K562 (cell line): ENCODE data around the gene TRIM36. TPM values are rescaled to one million over a fixed set of nuclear protein-coding genes. Genes with fewer than 3 reads are reported as not detected.

Experiments
- ARID2 ChIP-seq: fragments of 450-650 bp; IDR thresholded peaks from 2 replicates; pipeline ENCODE4 v1.6.1; 2017; ENCODE audit warnings: antibody characterized with exemption, mild to moderate bottlenecking
- ATF1 ChIP-seq, 2 experiments: fragments of 450-650 bp in 1 of 2; IDR thresholded peaks; 2 replicates each; pipeline ENCODE4 v1.6.1; 2016; ENCODE audit warnings: missing compliant biosample characterization in 1 of 2, missing genetic modification characterization in 1 of 2
- ETV1 ChIP-seq: fragments of 450-650 bp; conservative IDR thresholded peaks from 2 replicates; pipeline ENCODE4 v1.6.1; 2016; ENCODE audit warnings: missing genetic modification characterization, control low read depth, low read depth, missing compliant biosample characterization
- MAFF ChIP-seq: IDR thresholded peaks from 2 replicates; pipeline ENCODE4 v1.6.1; 2012; ENCODE audit warnings: low read length, improper control_type of control experiment
- MAZ ChIP-seq, 2 experiments: fragments of 450-650 bp in 1 of 2; sonication (generic) in 1 of 2; formaldehyde crosslinking; IDR thresholded peaks in 1 of 2; conservative IDR thresholded peaks in 1 of 2; 2 replicates each; pipeline versions ENCODE4 v1.4.0 to v1.5.0; 2020; ENCODE audit warnings: mild to moderate bottlenecking in 1 of 2, missing genetic modification reagents in 1 of 2
- MTA3 ChIP-seq: fragments of 450-650 bp; formaldehyde crosslinking; IDR thresholded peaks from 2 replicates; pipeline ENCODE4 v1.6.1; 2017; ENCODE audit warnings: mild to moderate bottlenecking, borderline replicate concordance
- NFIC ChIP-seq: fragments of 450-650 bp; IDR thresholded peaks from 2 replicates; pipeline ENCODE4 v1.6.1; 2017; ENCODE audit warnings: mild to moderate bottlenecking, inconsistent platforms
- NFRKB ChIP-seq: fragments of 450-650 bp; IDR thresholded peaks from 2 replicates; pipeline ENCODE4 v1.6.1; 2016; ENCODE audit warnings: low read depth
- NR3C1 ChIP-seq: sonication (generic); formaldehyde crosslinking; IDR thresholded peaks from 2 replicates; pipeline ENCODE4 v1.8.1; 2022; ENCODE audit warnings: missing genetic modification reagents
- RBFOX2 ChIP-seq: fragments of 200-400 bp; formaldehyde crosslinking; IDR thresholded peaks from 2 replicates; pipeline ENCODE4 v1.6.1; 2017; ENCODE audit warnings: low read depth, mild to moderate bottlenecking, low read length, moderate library complexity
- SAFB ChIP-seq: fragments of 200-400 bp; formaldehyde crosslinking; IDR thresholded peaks from 2 replicates; pipeline ENCODE4 v1.6.1; 2017; ENCODE audit warnings: low read depth, low read length, borderline replicate concordance
- SRSF7 ChIP-seq: fragments of 200-400 bp; formaldehyde crosslinking; optimal IDR thresholded peaks from 2 replicates; pipeline ENCODE3; 2017; ENCODE audit warnings: mild to moderate bottlenecking, low read depth, low read length
- VEZF1 ChIP-seq: fragments of 200-800 bp; sonication (Bioruptor generic); IDR thresholded peaks from 2 replicates; pipeline ENCODE4 v1.6.1; 2017; ENCODE audit warnings: missing genetic modification characterization, missing compliant biosample characterization
- ZBTB40 ChIP-seq, 2 experiments: fragments of 450-650 bp in 1 of 2; sonication (generic) in 1 of 2; formaldehyde crosslinking in 1 of 2; IDR thresholded peaks; 2 replicates each; pipeline versions ENCODE4 v1.7.1 to v1.9.0; 2016 to 2022; ENCODE audit warnings: inconsistent platforms in 1 of 2, mild to moderate bottlenecking in 1 of 2, missing genetic modification reagents in 1 of 2
- ZNF717 ChIP-seq: fragments of 250-450 bp; sonication (Bioruptor Pico); IDR thresholded peaks from 2 replicates; pipeline ENCODE4 v1.5.0; 2021
- ZNF764 ChIP-seq: fragments of 250-450 bp; sonication (Bioruptor Pico); IDR thresholded peaks from 2 replicates; pipeline ENCODE4 v1.4.0; 2020; ENCODE audit warnings: low read depth, mild to moderate bottlenecking, moderate library complexity
- polyA plus RNA-seq, 8 experiments: library from polyadenylated mRNA; depleted of rRNA in 4 of 8; stranded (reverse) in 5 of 8; unstranded in 3 of 8; fragments of >200 nt; fragmentation: Nextera tagmentation in 2 of 8; fragmentation: Illumina TruSeq in 1 of 8; extraction: Ambion mirVana in 2 of 8; extraction: Trizol in 1 of 8; gene quantifications; 2 replicates each; pipeline versions ENCODE4 v1.2.1 to v1.2.3, GENCODE V29; 2011 to 2014; ENCODE audit warnings: inconsistent platforms in 1 of 8, missing spikeins in 1 of 8
- total RNA-seq, 7 experiments: library from RNA; depleted of rRNA in 6 of 7; stranded (reverse); fragments of >200 nt in 6 of 7; fragmentation: Illumina TruSeq in 2 of 7; extraction: Trizol in 2 of 7; gene quantifications; 2 replicates each; pipeline versions ENCODE4 v1.2.1 to v1.2.3, GENCODE V29; 2011 to 2021; ENCODE audit warnings: low replicate concordance in 1 of 7

The TRIM36 gene
- total and polyA plus RNA-seq, 9 of the 15 experiments (the other 6 are each of a cell fraction or from before 2014, with no cell fraction given) = 0.10 to 0.71 (median 0.31) TPM

DNA sequence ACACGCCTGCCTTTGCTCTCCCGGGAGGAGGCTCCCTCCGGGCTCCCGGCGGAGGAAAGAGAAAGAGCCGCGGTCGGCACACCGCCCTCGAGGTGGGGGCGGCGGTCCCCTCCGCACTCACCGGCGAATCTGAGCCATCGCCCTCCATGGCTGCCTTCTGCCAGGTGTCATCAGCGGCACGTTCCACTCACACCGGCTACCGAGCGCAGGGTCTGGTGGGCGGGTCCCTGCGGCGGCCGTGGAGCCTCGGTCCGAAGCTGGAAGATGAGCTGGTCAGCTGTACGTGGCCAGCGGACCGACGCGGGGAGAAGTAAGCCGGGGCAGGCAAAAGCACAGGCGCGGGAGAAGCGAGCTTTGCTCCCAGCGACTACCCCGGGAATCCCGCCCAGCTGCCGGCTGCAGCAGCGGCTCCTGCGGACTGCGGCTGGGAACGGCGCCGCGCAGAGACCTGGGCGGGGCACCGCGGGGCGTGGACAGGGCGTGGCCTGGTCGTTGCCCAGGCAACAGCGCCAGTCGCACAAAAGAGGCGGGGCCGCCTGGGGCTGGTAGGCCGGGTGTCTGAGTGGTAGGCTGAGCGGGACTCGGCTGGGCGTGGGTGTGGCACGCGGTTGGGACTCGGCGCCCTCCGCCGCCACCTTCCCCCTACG, at the start of gene TRIM36 (continued):
- no peak for TF ChIP-seq ZBTB40 (IDR thresholded peaks at IDR 0.05)
- no peak for TF ChIP-seq ZBTB40 (CRISPR knock-in tag; IDR thresholded peaks at IDR 0.05)
- TF ChIP-seq ATF1 (CRISPR knock-in tag; IDR thresholded peaks at IDR 0.05) = no peak
- TF ChIP-seq ATF1 (tag; IDR thresholded peaks at IDR 0.05) = peak; percentile 43
- no peak for TF ChIP-seq ZNF717 (CRISPR knock-in tag)
- TF ChIP-seq VEZF1 (CRISPR knock-in tag) = peak; percentile 86
- TF ChIP-seq NFIC = no peak
- TF ChIP-seq MTA3 = peak; percentile 42; the same call in 1 of the 2 replicates
- TF ChIP-seq SRSF7 = no peak
- TF ChIP-seq SAFB = no peak
- no peak for TF ChIP-seq ARID2
- TF ChIP-seq NFRKB = no peak
- peak; percentile 75 for TF ChIP-seq RBFOX2
- TF ChIP-seq MAZ (CRISPR knock-in tag; conservative IDR thresholded peaks at IDR 0.05 in 1 of 2, IDR thresholded peaks at IDR 0.05 in 1 of 2) = peak; percentile 47 to 72; a peak in 2 of 4 replicates
- TF ChIP-seq MAFF = no peak
- peak; percentile 72; the same call in 1 of the 2 replicates for TF ChIP-seq NR3C1 (CRISPR knock-in tag)
- 0 out of 2 replicates have a peak, but pooled peaks have one; percentile 26 for TF ChIP-seq ZNF764 (CRISPR knock-in tag)
- TF ChIP-seq ETV1 (tag) = no peak
